ENCODE data around the gene RALGAPA1. TPM values are rescaled to one million over a fixed set of nuclear protein-coding genes. Genes with fewer than 3 reads are reported as not detected.

RALGAPA1 gene
- total and polyA plus RNA-seq, 8 donors = 6.0 to 482 (median 128) TPM

GRCh38 chr14:35699791-35700444 is 109.2 kb downstream of the RALGAPA1 start:
- H3K4me1 ChIP-seq = no peaks in the 10 kb centered on the region
- 91 to 97% (median 95%) methylated on average over 5 of the region's 5 CpGs for WGBS, 5 donors
- no peak overlapping the region for H3K4me3 ChIP-seq
- TF ChIP-seq CTCF (IDR thresholded peaks at IDR 0.05) = no peak
- DNase-seq = no peak
- no peak overlapping the region for H3K27ac ChIP-seq
- intact Hi-C loops (cut with DNase I; ENCODE audit: low total_unique reads) = no loop called here
- no peaks in the 10 kb centered on the region for H3K27me3 ChIP-seq
- H3K9me3 ChIP-seq = no peaks in the 10 kb centered on the region
- H3K36me3 ChIP-seq = peaks cover 0 to 3% (median 0%) of the 10 kb centered on the region in 4 donors

- intact Hi-C loops (cut with DNase I; ENCODE audit: low total_unique reads) = no loop called here
- Histone ChIP-seq H3K27me3 (no peaks in the 10 kb centered on the region), H3K27ac (no peak overlapping the region), H3K9me3 (no peaks in the 10 kb centered on the region), H3K4me3 (no peak overlapping the region), H3K36me3 (no peaks in the 10 kb centered on the region), H3K4me1 (no peaks in the 10 kb centered on the region)
- TF ChIP-seq CTCF (IDR thresholded peaks at IDR 0.05) (no peak), EP300 (IDR thresholded peaks at IDR 0.05) (no peak), POLR2A (IDR thresholded peaks at IDR 0.05) (no peak), POLR2AphosphoS5 (IDR thresholded peaks at IDR 0.05) (no peak)
- 72 to 81% (median 80%) methylated on average over 3 of the region's 3 CpGs for WGBS, 5 donors
- DNase-seq = no peak
These were observed 112.5 kb downstream of the RALGAPA1 start for GRCh38 chr14:35696575-35696974.

- Histone ChIP-seq H3K27ac (no peak overlapping the region), H3K4me1 (no peaks in the 10 kb centered on the region), H3K4me3 (no peak overlapping the region), H3K27me3 (no peaks in the 10 kb centered on the region), H3K36me3 (no peaks in the 10 kb centered on the region), H3K9me3 (no peaks in the 10 kb centered on the region)
- intact Hi-C loops (cut with DNase I; ENCODE audit: low total_unique reads) = no loop called here
- 93 to 98% (median 97%) methylated on average over 3 of the region's 3 CpGs for WGBS, 5 donors
- TF ChIP-seq POLR2A (IDR thresholded peaks at IDR 0.05) = no peak
- no peak for TF ChIP-seq POLR2AphosphoS5 (IDR thresholded peaks at IDR 0.05)
- TF ChIP-seq EP300 (IDR thresholded peaks at IDR 0.05) = no peak
- no peak for TF ChIP-seq CTCF (IDR thresholded peaks at IDR 0.05)
- no peak for DNase-seq
These were observed 113.0 kb downstream of the RALGAPA1 start for GRCh38 chr14:35696119-35696518.

- intact Hi-C loops (cut with DNase I; ENCODE audit: low total_unique reads) = no loop called here
- H3K36me3 ChIP-seq = no peaks in the 10 kb centered on the region
- H3K27me3 ChIP-seq = no peaks in the 10 kb centered on the region
- no peak overlapping the region for H3K4me3 ChIP-seq
- TF ChIP-seq CTCF (IDR thresholded peaks at IDR 0.05) = no peak
- DNase-seq = no peak
- H3K27ac ChIP-seq = no peak overlapping the region
- WGBS, 5 donors = 22 to 43% (median 37%) methylated on average over 1 of the region's 1 CpG
- H3K4me1 ChIP-seq = no peaks in the 10 kb centered on the region
- no peaks in the 10 kb centered on the region for H3K9me3 ChIP-seq
These were observed 113.4 kb downstream of the RALGAPA1 start for GRCh38 chr14:35695647-35696046.

All from stomach (tissue), 9 donors.